ENCODE results near the gene DYNLRB1. TPM values are rescaled to one million over a fixed set of nuclear protein-coding genes. Genes with fewer than 3 reads are reported as not detected.

Gene DYNLRB1
- total and polyA plus RNA-seq, 5 donors, result 134 to 289 (median 158) TPM

Other genes starting within 250 kb of the DYNLRB1 start
- gene AHCY, start 213.1 kb upstream of the DYNLRB1 start, total RNA-seq, result 10 to 100 TPM; 48.0 to 77.1 (median 64.5) TPM
- gene AHCY, start 213.1 kb upstream of the DYNLRB1 start, polyA plus RNA-seq, result 64.3 TPM
- 10 to 100 TPM; 46.1 to 54.9 (median 49.1) TPM for gene ITCH, start 153.1 kb upstream of the DYNLRB1 start, total RNA-seq
- 9.7 TPM for gene ITCH, start 153.1 kb upstream of the DYNLRB1 start, polyA plus RNA-seq
- 10 to 100 TPM; 61.8 to 85.7 (median 79.8) TPM for gene MAP1LC3A, start 42.3 kb downstream of the DYNLRB1 start, total RNA-seq
- 116 TPM for gene MAP1LC3A, start 42.3 kb downstream of the DYNLRB1 start, polyA plus RNA-seq
- gene PIGU, start 160.7 kb downstream of the DYNLRB1 start, total RNA-seq, result 10 to 100 TPM; 11.6 to 14.4 (median 13.6) TPM
- 18.9 TPM for gene PIGU, start 160.7 kb downstream of the DYNLRB1 start, polyA plus RNA-seq
- 100 to 1,000 TPM in 2 of 4 donors, 10 to 100 TPM in 2; 72.7 to 133 (median 113) TPM for gene TP53INP2, start 187.9 kb downstream of the DYNLRB1 start, total RNA-seq
- gene TP53INP2, start 187.9 kb downstream of the DYNLRB1 start, polyA plus RNA-seq, result 72.0 TPM